Effector CD8-positive, alpha-beta T cell (primary cell): Measurements from ENCODE around the gene SORCS2.

ENCODE experiments used
- DNase-seq: peaks from one replicate; lab custom pipeline; 2025; lab: John Stamatoyannopoulos, UW

Gene SORCS2

GRCh38 chr4:7529368-7530080 is 337.2 kb downstream of the SORCS2 start:
- DNase-seq, result no peak

GRCh38 chr4:7530082-7530481 is 337.7 kb downstream of the SORCS2 start:
- no peak for DNase-seq

DNA sequence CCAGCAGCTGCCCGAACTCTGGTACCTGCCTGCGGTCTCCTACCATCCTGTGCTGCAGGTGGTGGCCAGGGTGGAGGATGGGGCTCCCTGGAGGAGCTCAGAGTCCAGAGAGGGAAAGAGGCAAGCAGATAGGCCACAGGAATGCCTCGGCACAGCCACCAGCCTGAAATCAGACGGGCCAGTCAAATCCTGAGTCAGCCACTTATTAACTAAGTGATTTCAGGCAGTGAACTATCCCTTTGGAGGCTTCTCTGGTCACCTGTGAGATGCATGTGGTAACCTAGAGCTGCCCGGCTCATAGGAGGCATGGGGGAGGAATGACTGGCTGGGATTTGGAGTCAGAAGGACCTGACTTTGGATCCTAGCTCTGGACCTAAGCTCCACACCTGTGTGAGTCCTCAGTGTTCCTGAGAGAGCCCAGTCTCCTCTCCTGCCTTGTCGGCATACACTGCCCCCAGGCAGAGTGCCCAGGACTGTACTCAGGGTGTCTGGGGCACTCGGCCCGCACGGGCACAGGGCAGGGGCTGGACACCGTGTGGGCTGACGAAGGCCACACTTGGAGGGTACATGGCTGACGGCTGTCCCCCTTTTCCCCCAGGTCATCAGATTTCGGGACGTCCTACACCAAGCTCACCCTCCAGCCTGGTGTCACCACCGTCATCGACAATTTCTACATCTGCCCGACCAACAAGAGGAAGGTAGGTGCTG is 338.7 kb downstream of the SORCS2 start:
- no peak for DNase-seq

GRCh38 chr4:7531640-7531994 is 339.3 kb downstream of the SORCS2 start:
- DNase-seq, result no peak

- no peak for DNase-seq
Measured at GRCh38 chr4:7532043-7532442, 339.7 kb downstream of the SORCS2 start.

DNA sequence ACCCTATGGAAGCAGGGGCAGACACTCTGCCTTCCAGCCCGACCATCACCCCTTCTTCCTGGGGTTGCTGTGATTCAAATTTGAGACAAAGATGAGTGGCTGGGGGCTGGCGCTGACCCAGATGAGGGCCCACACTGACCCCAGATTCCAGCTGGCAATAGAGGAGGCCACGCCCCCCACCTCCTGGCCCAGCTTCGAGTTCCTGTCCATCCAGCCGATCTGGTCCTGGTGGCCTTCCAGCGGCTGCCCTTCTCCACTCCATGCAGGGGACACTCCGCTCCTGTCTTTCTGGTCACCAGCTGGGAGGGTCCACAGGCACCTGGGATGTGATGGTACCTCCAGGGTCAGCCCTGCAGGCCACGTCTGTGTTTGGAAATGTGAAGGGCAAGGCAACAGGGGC is 340.9 kb downstream of the SORCS2 start:
- DNase-seq, result no peak

- DNase-seq, result no peak
Measured at GRCh38 chr4:7535094-7535493, 342.8 kb downstream of the SORCS2 start.

DNA sequence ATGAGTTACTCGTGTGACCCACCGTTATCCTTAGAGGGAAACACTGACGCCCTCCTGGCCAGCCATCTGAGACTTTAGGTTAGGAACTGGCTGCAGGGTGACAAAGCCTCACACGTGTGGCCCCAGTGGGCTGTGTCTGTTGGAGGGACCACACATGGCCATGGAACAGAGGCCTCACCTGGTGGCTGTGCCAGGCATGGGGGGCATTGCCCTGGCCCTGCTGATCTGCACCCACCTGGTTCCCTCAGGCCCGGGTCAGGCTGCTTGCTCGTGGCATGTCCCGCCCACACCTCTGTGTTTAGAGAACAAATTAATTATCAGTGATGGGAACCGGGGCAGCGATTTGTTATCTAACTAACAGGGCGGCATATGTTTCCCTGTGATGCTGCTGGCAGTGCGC is 343.3 kb downstream of the SORCS2 start:
- DNase-seq, result no peak

GRCh38 chr4:7536876-7537275 is 344.5 kb downstream of the SORCS2 start:
- DNase-seq, result no peak

DNA sequence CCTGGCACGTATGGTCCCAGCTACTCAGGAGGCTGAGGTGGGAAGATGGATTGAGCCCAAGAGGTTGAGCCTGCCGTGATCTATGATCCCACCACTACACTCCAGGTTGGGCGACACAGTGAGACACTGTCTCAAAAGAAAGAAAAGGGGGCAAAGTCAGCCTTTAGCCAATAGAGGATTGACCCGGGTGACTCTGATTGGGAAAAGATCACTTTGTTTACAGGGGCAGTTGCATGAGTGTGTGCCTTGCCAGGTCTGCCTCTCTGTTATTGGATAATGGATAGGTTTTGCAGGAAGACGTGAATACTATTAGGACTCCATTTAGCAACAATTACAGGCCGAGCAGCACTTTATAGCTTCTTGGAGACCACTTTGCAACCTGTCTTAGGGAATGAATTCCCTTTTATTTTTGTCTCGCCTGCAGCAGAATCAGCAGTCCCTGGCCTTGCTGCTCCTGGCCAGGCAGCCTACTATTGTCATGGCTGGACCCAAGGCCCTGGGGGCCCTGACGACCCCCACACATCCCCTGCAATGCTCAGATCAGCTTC is 345.6 kb downstream of the SORCS2 start:
- DNase-seq, result no peak

DNA sequence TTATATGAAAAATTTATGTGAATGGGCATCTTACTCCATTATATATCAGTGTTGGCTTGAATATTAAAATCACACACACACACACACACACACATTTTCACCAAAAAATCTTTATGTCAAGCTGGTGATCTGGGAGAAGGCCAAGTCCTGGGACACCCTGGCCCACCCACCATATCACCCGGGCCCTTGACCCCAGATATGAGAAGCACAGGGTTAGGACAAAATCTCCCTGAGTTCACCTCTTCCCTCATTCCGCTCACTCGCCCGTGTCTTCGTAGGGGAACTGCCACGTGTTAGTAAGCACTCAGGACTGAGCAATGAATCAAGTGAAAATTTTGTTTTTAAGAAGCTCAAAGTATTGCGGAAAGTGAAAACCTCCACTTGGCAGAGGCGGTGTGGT is 346.2 kb downstream of the SORCS2 start:
- DNase-seq, result no peak

DNA sequence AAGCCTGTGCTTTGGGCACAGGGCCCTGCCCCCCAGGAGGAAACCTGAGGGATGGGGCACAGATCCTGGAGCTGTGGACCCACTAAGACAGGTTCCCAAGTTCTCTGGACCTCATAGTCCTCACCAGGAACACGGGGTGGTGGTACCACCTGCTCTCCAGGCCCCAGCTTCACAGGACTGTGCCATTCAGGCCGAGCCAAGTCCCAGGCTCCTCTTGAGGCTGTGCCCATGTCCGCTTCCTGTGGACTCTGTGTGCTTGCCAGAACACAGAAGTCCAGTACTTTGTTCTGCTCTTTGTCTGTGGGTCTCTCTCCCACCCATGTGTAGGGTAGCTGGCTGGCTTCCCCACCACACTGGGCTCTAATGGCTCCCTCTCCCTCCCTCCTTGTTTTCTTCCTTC is 346.8 kb downstream of the SORCS2 start:
- no peak for DNase-seq

GRCh38 chr4:7539659-7540058 is 347.3 kb downstream of the SORCS2 start:
- DNase-seq, result peak; percentile 10

GRCh38 chr4:7540206-7540605 is 347.9 kb downstream of the SORCS2 start:
- no peak for DNase-seq

DNA sequence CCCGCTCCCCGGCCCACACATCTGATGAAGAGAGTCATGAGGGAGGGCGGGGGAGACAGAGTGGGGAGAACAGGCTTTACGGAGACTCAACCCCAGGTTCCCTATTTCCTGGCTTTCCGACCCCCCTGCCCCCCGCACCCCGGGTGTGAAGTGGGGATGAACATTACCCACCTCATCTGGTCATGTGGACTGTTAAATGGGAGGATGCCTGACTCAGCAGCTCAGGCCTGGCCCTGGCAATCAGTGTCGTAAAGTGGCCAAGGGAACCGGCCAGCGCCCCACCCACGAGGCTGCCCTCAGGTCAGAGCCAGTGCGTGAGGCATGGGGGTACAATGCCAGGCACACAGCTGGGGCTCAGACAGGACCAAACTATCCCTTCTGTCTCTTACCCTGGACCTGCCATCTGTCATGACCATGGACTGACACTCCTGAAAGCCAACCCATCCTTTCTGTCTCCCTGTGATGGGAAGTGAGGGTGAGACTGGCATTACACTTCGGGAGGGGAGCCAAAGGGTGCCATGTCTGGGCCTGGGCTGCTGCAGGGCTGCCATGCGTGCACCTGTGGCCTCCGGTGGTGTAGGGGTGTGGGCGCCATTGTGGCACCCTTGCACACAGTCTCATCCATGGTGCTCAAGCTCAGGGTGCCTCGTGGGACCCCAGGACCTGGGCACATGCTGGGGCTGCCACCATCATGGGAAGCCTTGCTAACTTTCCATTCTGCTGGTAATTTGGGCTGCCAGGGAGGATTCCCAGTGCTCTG is 348.5 kb downstream of the SORCS2 start:
- DNase-seq, result no peak

- DNase-seq, result no peak
Measured at GRCh38 chr4:7541414-7541810, 349.1 kb downstream of the SORCS2 start.

DNA sequence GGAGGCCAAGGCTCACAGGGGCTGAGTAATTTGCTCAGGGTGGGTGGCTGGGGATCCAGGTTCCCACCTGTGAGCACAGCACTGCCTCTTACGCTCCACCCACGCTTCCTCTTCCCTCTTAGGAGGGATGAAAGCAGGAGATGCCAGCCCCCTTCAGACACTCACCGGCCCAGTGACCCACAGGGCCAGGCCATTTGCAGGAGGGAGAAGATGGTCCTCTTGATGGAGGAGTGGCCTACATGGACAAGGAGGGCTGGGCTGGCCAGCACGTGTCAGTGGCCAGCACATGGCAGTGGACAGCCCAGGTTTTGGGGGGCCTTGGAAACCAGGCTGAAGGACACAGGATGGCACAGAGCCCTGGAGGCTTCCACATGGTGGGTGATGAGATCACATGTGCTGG is 350.4 kb downstream of the SORCS2 start:
- DNase-seq, result no peak

DNA sequence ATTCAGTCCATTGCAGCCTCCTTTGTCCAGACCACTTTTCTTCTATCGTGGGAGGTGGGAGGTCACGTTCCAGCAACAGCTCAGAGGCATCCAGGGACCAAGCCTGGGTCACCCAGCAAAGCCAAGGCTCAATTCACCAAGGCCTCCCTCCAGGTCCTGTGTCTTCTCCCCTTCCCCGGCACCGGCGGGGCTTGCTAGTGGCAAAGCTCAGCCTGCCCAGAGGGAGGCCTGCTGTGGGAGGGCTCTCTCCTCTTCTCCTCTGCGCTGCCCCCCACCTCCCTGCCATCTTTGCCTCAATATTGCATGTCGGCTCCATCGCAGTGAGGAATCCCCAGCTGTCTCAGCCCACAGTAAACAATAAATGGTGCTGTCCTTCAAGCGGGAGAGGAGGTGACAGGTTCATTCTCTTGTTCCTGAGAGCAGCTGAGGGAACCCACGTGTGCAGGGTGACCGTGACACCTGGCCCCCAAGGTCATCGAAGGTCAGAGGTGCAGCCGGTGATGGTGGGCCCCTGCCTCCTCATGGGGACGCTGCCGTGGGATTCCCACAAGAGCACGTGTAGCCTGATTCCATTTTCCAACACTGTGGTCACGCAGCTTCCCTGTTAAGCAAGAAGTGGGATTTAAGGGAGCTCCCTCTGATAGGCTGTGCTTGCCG is 353.9 kb downstream of the SORCS2 start:
- no peak for DNase-seq

- DNase-seq, result no peak
Measured at GRCh38 chr4:7546809-7547367, 354.6 kb downstream of the SORCS2 start.

- DNase-seq, result no peak
Measured at GRCh38 chr4:7547368-7548040, 355.2 kb downstream of the SORCS2 start.

DNA sequence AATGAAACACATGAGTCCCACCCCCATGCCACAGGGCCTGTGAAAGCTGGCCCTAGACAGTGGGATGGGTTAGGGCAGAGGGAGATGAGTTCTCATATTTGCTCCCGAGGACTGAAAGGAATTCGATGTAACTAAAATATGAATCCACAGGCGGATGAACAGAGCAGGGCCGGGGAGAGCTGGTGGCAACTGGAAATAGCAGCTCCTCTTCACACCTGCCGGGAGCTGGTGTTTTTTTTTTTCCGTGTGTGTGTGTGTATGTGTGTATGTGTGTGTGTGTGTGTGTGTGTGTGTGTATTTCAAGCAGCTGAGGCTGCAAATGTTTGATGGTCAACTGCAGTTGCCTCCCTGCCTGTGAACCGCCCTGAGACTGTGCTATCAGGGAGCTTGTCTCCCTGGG is 357.5 kb downstream of the SORCS2 start:
- no peak for DNase-seq
